Liver (tissue), 9 donors: ENCODE results near the gene MYO9A. TPM values are rescaled to one million over a fixed set of nuclear protein-coding genes. Genes with fewer than 3 reads are reported as not detected.

Experiments used
- DNase-seq: peaks from one replicate; pipeline ENCODE4 v3.0.0-alpha.2; 2017; ENCODE audit warnings: low spot score
- H3K27ac ChIP-seq, 2 donors: one replicate each; pipeline ENCODE4 v1.7.0; 2013; ENCODE audit warnings: inconsistent platforms in 2 of 2, low read length in 2 of 2, control low read depth in 1 of 2, low read depth in 1 of 2, mild to moderate bottlenecking in 1 of 2
- H3K27me3 ChIP-seq, 4 donors: one replicate each; pipeline versions ENCODE4 v1.6.1 to v1.7.0; 2013; ENCODE audit warnings: low read length in 3 of 4, inconsistent platforms in 1 of 4, mild to moderate bottlenecking in 1 of 4, moderate library complexity in 1 of 4; ENCODE audit not compliant: control insufficient read depth in 4 of 4, insufficient read depth in 4 of 4
- H3K36me3 ChIP-seq, 4 donors: one replicate each; pipeline versions ENCODE4 v1.6.1 to v1.7.0; 2013; ENCODE audit warnings: low read length in 3 of 4, mild to moderate bottlenecking in 3 of 4, low read depth in 1 of 4, moderate library complexity in 1 of 4; ENCODE audit not compliant: control insufficient read depth in 4 of 4, insufficient read depth in 3 of 4
- H3K4me1 ChIP-seq, 4 donors: one replicate each; pipeline versions ENCODE4 v1.6.1 to v1.7.0; 2013; ENCODE audit warnings: low read length in 3 of 4, mild to moderate bottlenecking in 3 of 4, moderate library complexity in 1 of 4; ENCODE audit not compliant: control insufficient read depth in 4 of 4, insufficient read depth in 4 of 4
- H3K4me3 ChIP-seq, 3 donors: one replicate each; pipeline versions ENCODE4 v1.6.1 to v1.7.0; 2013; ENCODE audit warnings: low read length in 3 of 3, control low read depth in 1 of 3, low read depth in 1 of 3, mild to moderate bottlenecking in 1 of 3
- H3K9ac ChIP-seq, 2 donors: one replicate each; pipeline ENCODE4 v1.7.0; 2013; ENCODE audit warnings: low read length in 2 of 2, mild to moderate bottlenecking in 2 of 2, moderate library complexity in 2 of 2, control low read depth in 1 of 2, low read depth in 1 of 2
- H3K9me3 ChIP-seq, 4 donors: one replicate each; pipeline versions ENCODE4 v1.6.1 to v1.7.0; 2013; ENCODE audit warnings: low read length in 3 of 4; ENCODE audit not compliant: control insufficient read depth in 4 of 4
- EGR1 ChIP-seq, 2 donors: IDR thresholded peaks; 2 replicates each; pipeline ENCODE4 v1.6.1; 2016 to 2018; ENCODE audit warnings: antibody characterized with exemption in 2 of 2, low read depth in 2 of 2
- FOXA1 ChIP-seq: IDR thresholded peaks from 2 replicates; pipeline ENCODE4 v1.6.1; 2016; ENCODE audit warnings: antibody characterized with exemption
- FOXA2 ChIP-seq: IDR thresholded peaks from 2 replicates; pipeline ENCODE4 v1.6.1; 2016; ENCODE audit warnings: antibody characterized with exemption
- GABPA ChIP-seq, 2 donors: IDR thresholded peaks in 1 of 2; conservative IDR thresholded peaks in 1 of 2; 2 replicates each; pipeline ENCODE4 v1.6.1; 2016; ENCODE audit warnings: antibody characterized with exemption in 2 of 2, mild to moderate bottlenecking in 1 of 2, moderate library complexity in 1 of 2
- HNF4A ChIP-seq, 2 donors: conservative IDR thresholded peaks; 2 replicates each; pipeline ENCODE4 v1.6.1; 2016; ENCODE audit warnings: antibody characterized with exemption in 2 of 2, mild to moderate bottlenecking in 2 of 2
- HNF4G ChIP-seq: IDR thresholded peaks from 2 replicates; pipeline ENCODE4 v1.6.1; 2016; ENCODE audit warnings: antibody characterized with exemption
- JUND ChIP-seq, 2 donors: IDR thresholded peaks; 2 replicates each; pipeline ENCODE4 v1.6.1; 2016; ENCODE audit warnings: antibody characterized with exemption in 2 of 2
- NR2F2 ChIP-seq: IDR thresholded peaks from 2 replicates; pipeline ENCODE4 v1.6.1; 2016; ENCODE audit warnings: antibody characterized with exemption
- RAD21 ChIP-seq, 2 donors: IDR thresholded peaks; 2 replicates each; pipeline ENCODE4 v1.6.1; 2016; ENCODE audit warnings: antibody characterized with exemption in 2 of 2, mild to moderate bottlenecking in 2 of 2
- REST ChIP-seq: IDR thresholded peaks from 2 replicates; pipeline ENCODE4 v1.6.1; 2016; ENCODE audit warnings: antibody characterized with exemption, mild to moderate bottlenecking
- RXRA ChIP-seq, 2 donors: IDR thresholded peaks; 2 replicates each; pipeline ENCODE4 v1.6.1; 2017 to 2018; ENCODE audit warnings: antibody characterized with exemption in 2 of 2, mild to moderate bottlenecking in 1 of 2
- SP1 ChIP-seq: IDR thresholded peaks from 2 replicates; pipeline ENCODE4 v1.6.1; 2018; ENCODE audit warnings: antibody characterized with exemption, mild to moderate bottlenecking
- TAF1 ChIP-seq: conservative IDR thresholded peaks from 2 replicates; pipeline ENCODE4 v1.6.1; 2016; ENCODE audit warnings: antibody characterized with exemption, mild to moderate bottlenecking
- YY1 ChIP-seq: IDR thresholded peaks from 2 replicates; pipeline ENCODE4 v1.6.1; 2016; ENCODE audit warnings: antibody characterized with exemption, mild to moderate bottlenecking
- ZBTB33 ChIP-seq: IDR thresholded peaks from 2 replicates; pipeline ENCODE4 v1.6.1; 2016; ENCODE audit warnings: antibody characterized with exemption
- WGBS: extraction: QIAGEN DNeasy Blood & Tissue Kit; methylation state at CpG from one replicate; pipeline ENCODE4 v1.1.7; 2013; 5-methylcytosine and 5-hydroxymethylcytosine counted together
- polyA plus RNA-seq, 2 donors: library from polyadenylated mRNA; stranded (reverse) in 1 of 2; unstranded in 1 of 2; fragments of 200-250 nt in 1 of 2; fragments of >200 nt in 1 of 2; fragmentation: Nextera tagmentation in 1 of 2; extraction: Ambion mirVana in 1 of 2; gene quantifications; one replicate each; pipeline versions ENCODE4 v1.2.1 to v1.2.3, GENCODE V29; 2013 to 2015
- total RNA-seq, 2 donors: library from RNA; depleted of rRNA; stranded (reverse); fragments of >200 nt; gene quantifications; one replicate each; pipeline ENCODE4 v1.2.3, GENCODE V29; 2014
- TF ChIP-seq, protein P1 (sequence below): fragments of 150-350 bp; IDR thresholded peaks from 2 replicates; pipeline ENCODE4 v1.5.1; 2017; ENCODE audit warnings: improper control_type of control experiment, low read depth, low read length; ENCODE audit not compliant: missing input control
- TF ChIP-seq, protein P2 (sequence below): IDR thresholded peaks from 2 replicates; pipeline ENCODE4 v1.6.1; 2016; ENCODE audit warnings: antibody characterized with exemption
- TF ChIP-seq, protein P3 (sequence below): IDR thresholded peaks from 2 replicates; pipeline ENCODE4 v1.6.1; 2016; ENCODE audit warnings: antibody characterized with exemption
- donor health status: healthy.
- donor health status: healthy.
- donor health status: healthy.
- donor health status: healthy.
- donor health status: healthy.

The MYO9A gene
- total and polyA plus RNA-seq, 4 donors, result 1.4 to 14.9 (median 8.4) TPM

DNA sequence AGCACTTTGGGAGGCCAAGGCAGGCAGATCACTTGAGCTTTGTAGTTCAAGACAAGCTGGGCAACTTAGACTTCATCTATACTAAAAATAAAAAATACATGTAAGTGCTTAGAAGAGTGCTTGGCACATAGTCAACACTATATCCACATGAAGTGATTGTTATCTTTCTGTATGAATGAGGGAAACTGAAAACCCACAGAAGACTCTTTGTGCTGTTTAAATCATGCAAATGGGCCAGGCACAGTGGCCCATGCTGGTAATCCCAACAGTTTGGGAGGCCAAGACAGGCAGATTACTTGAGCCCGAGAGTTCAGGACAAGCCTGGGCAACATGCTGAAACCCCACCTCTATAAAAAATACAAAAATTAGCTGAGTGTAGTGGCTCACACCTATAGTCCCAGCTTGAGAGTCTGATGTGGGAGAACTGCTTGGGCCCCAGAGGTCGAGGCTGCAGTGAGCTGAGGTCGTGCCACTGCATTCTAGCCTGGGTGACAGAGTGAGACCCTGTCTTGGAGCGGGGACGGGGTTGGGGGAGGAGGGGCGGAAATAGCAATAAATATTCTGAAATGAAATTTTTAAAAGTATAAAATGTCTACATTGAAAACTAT lies 177.9 kb downstream of the MYO9A start:
- no peak for DNase-seq
- no peak overlapping the region for H3K27ac ChIP-seq
- no peaks in the 10 kb centered on the region for H3K9me3 ChIP-seq
- no peak for TF ChIP-seq HNF4A (conservative IDR thresholded peaks at IDR 0.05)
- TF ChIP-seq JUND (IDR thresholded peaks at IDR 0.05), result no peak
- TF ChIP-seq EGR1 (IDR thresholded peaks at IDR 0.05; ENCODE audit: low read depth in 2 of 2), result no peak
- TF ChIP-seq, protein P1, sequence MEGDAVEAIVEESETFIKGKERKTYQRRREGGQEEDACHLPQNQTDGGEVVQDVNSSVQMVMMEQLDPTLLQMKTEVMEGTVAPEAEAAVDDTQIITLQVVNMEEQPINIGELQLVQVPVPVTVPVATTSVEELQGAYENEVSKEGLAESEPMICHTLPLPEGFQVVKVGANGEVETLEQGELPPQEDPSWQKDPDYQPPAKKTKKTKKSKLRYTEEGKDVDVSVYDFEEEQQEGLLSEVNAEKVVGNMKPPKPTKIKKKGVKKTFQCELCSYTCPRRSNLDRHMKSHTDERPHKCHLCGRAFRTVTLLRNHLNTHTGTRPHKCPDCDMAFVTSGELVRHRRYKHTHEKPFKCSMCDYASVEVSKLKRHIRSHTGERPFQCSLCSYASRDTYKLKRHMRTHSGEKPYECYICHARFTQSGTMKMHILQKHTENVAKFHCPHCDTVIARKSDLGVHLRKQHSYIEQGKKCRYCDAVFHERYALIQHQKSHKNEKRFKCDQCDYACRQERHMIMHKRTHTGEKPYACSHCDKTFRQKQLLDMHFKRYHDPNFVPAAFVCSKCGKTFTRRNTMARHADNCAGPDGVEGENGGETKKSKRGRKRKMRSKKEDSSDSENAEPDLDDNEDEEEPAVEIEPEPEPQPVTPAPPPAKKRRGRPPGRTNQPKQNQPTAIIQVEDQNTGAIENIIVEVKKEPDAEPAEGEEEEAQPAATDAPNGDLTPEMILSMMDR, result no peak
- no peak for TF ChIP-seq NR2F2
- TF ChIP-seq, protein P2, sequence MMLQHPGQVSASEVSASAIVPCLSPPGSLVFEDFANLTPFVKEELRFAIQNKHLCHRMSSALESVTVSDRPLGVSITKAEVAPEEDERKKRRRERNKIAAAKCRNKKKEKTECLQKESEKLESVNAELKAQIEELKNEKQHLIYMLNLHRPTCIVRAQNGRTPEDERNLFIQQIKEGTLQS, result no peak
- TF ChIP-seq ZBTB33, result no peak
- TF ChIP-seq FOXA1, result no peak
- no peak for TF ChIP-seq HNF4G
- no peak for TF ChIP-seq GABPA (IDR thresholded peaks at IDR 0.05 in 1 of 2, conservative IDR thresholded peaks at IDR 0.05 in 1 of 2)
- no peak for TF ChIP-seq RAD21 (IDR thresholded peaks at IDR 0.05)
- TF ChIP-seq SP1, result no peak
- TF ChIP-seq YY1, result no peak
- TF ChIP-seq TAF1, result no peak
- TF ChIP-seq, protein P3, sequence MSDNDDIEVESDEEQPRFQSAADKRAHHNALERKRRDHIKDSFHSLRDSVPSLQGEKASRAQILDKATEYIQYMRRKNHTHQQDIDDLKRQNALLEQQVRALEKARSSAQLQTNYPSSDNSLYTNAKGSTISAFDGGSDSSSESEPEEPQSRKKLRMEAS, result no peak
- no peak for TF ChIP-seq FOXA2
- no peak for TF ChIP-seq RXRA (IDR thresholded peaks at IDR 0.05)
- no peak for TF ChIP-seq REST
- no peaks in the 10 kb centered on the region for H3K4me1 ChIP-seq
- no peak overlapping the region for H3K9ac ChIP-seq
- WGBS, result 96% methylated on average over 6 of the region's 6 CpGs
- peaks cover 0 to 2% (median 0%) of the 10 kb centered on the region in 4 donors for H3K36me3 ChIP-seq
- H3K4me3 ChIP-seq, result no peak overlapping the region
- H3K27me3 ChIP-seq, result no peaks in the 10 kb centered on the region
